Measurements from ENCODE around the gene C11orf21.

Gene C11orf21

GRCh38 chr11:2309251-2310072, 7.7 kb upstream of the C11orf21 start:
- no peak overlapping the region for H3K4me3 ChIP-seq (ENCODE audit: low read length, poor library complexity, severe bottlenecking)
- H2AFZ ChIP-seq (ENCODE audit: low read length) = no peak overlapping the region
- TF ChIP-seq, protein P1, sequence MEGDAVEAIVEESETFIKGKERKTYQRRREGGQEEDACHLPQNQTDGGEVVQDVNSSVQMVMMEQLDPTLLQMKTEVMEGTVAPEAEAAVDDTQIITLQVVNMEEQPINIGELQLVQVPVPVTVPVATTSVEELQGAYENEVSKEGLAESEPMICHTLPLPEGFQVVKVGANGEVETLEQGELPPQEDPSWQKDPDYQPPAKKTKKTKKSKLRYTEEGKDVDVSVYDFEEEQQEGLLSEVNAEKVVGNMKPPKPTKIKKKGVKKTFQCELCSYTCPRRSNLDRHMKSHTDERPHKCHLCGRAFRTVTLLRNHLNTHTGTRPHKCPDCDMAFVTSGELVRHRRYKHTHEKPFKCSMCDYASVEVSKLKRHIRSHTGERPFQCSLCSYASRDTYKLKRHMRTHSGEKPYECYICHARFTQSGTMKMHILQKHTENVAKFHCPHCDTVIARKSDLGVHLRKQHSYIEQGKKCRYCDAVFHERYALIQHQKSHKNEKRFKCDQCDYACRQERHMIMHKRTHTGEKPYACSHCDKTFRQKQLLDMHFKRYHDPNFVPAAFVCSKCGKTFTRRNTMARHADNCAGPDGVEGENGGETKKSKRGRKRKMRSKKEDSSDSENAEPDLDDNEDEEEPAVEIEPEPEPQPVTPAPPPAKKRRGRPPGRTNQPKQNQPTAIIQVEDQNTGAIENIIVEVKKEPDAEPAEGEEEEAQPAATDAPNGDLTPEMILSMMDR (conservative IDR thresholded peaks at IDR 0.05; ENCODE audit: low read length) = no peak
- TF ChIP-seq EZH2phosphoT487 (IDR thresholded peaks at IDR 0.05; ENCODE audit: borderline replicate concordance) = no peak
- H3K36me3 ChIP-seq (ENCODE audit: insufficient read depth, low read length) = no peaks in the 10 kb centered on the region
- peaks cover 31% of the 10 kb centered on the region for H3K4me1 ChIP-seq (ENCODE audit: insufficient read depth, low read length, poor library complexity, severe bottlenecking)
- H3F3A ChIP-seq (ENCODE audit: low read depth) = peaks cover 4% of the 10 kb centered on the region
- no peaks in the 10 kb centered on the region for H3K9me2 ChIP-seq (replicated peaks; ENCODE audit: low read depth, low read length)
- H3K9ac ChIP-seq (ENCODE audit: low read depth, low read length, poor library complexity, severe bottlenecking) = no peak overlapping the region
- no peaks in the 10 kb centered on the region for H3K9me3 ChIP-seq (ENCODE audit: insufficient read depth, low read depth, low read length)
- no peaks in the 10 kb centered on the region for H3K27me3 ChIP-seq (ENCODE audit: insufficient read depth, low read length, poor library complexity, severe bottlenecking)
- no peak overlapping the region for H3K4me2 ChIP-seq (ENCODE audit: low read depth, low read length, poor library complexity, severe bottlenecking)
- peaks cover 29% of the 10 kb centered on the region for H3K79me2 ChIP-seq (ENCODE audit: insufficient read depth, low read length)
- peaks cover 6% of the 10 kb centered on the region for H4K20me1 ChIP-seq (ENCODE audit: insufficient read depth, low read length, poor library complexity, severe bottlenecking)

DNA sequence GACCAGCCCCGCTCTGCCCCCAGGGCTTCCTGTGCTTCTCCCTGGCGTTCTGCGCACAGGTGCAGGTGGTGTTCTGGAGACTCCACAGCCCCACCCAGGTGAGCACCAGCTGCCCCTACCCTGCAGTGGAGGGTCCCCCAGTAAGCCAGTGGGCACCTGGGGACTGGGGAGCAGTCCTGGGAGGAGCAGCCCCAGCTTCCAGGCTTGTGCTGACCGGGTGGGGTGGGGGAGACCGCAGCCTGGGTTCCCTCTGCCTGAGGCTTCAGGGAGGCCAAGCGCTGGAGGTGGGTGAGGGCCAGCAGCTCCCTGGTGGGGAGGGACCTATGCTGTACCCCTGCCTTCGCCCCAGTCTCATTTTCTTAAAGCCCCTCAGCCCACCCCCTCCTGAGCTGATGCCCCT, 7.0 kb upstream of the C11orf21 start:
- Histone ChIP-seq H3K36me3 (ENCODE audit: insufficient read depth, low read length) (no peaks in the 10 kb centered on the region), H2AFZ (ENCODE audit: low read length) (no peak overlapping the region), H3K27me3 (ENCODE audit: insufficient read depth, low read length, poor library complexity, severe bottlenecking) (no peaks in the 10 kb centered on the region), H3K4me3 (ENCODE audit: low read length, poor library complexity, severe bottlenecking) (no peak overlapping the region), H3K79me2 (ENCODE audit: insufficient read depth, low read length) (peaks cover 37% of the 10 kb centered on the region), H3K9me3 (ENCODE audit: insufficient read depth, low read depth, low read length) (no peaks in the 10 kb centered on the region), H3K4me1 (ENCODE audit: insufficient read depth, low read length, poor library complexity, severe bottlenecking) (peaks cover 38% of the 10 kb centered on the region), H3F3A (ENCODE audit: low read depth) (peaks cover 4% of the 10 kb centered on the region), H4K20me1 (ENCODE audit: insufficient read depth, low read length, poor library complexity, severe bottlenecking) (peaks cover 6% of the 10 kb centered on the region), H3K4me2 (ENCODE audit: low read depth, low read length, poor library complexity, severe bottlenecking) (no peak overlapping the region), H3K9ac (ENCODE audit: low read depth, low read length, poor library complexity, severe bottlenecking) (no peak overlapping the region), H3K9me2 (replicated peaks; ENCODE audit: low read depth, low read length) (no peaks in the 10 kb centered on the region)
- no peak for TF ChIP-seq EZH2phosphoT487 (IDR thresholded peaks at IDR 0.05; ENCODE audit: borderline replicate concordance)
- TF ChIP-seq, protein P1 (conservative IDR thresholded peaks at IDR 0.05; ENCODE audit: low read length) = no peak

GRCh38 chr11:2307501-2308331, 6.0 kb upstream of the C11orf21 start:
- H3K4me2 ChIP-seq (ENCODE audit: low read depth, low read length, poor library complexity, severe bottlenecking) = peak overlapping the region; percentile 96
- peaks cover 4% of the 10 kb centered on the region for H3F3A ChIP-seq (ENCODE audit: low read depth)
- TF ChIP-seq, protein P1 (conservative IDR thresholded peaks at IDR 0.05; ENCODE audit: low read length) = no peak
- no peak for TF ChIP-seq EZH2phosphoT487 (IDR thresholded peaks at IDR 0.05; ENCODE audit: borderline replicate concordance)
- no peaks in the 10 kb centered on the region for H3K36me3 ChIP-seq (ENCODE audit: insufficient read depth, low read length)
- H3K4me3 ChIP-seq (ENCODE audit: low read length, poor library complexity, severe bottlenecking) = peak overlapping the region; percentile 90
- H2AFZ ChIP-seq (ENCODE audit: low read length) = no peak overlapping the region
- H3K4me1 ChIP-seq (ENCODE audit: insufficient read depth, low read length, poor library complexity, severe bottlenecking) = peaks cover 44% of the 10 kb centered on the region
- H3K9me2 ChIP-seq (replicated peaks; ENCODE audit: low read depth, low read length) = no peaks in the 10 kb centered on the region
- H3K9ac ChIP-seq (ENCODE audit: low read depth, low read length, poor library complexity, severe bottlenecking) = peak overlapping the region; percentile 97
- no peaks in the 10 kb centered on the region for H3K9me3 ChIP-seq (ENCODE audit: insufficient read depth, low read depth, low read length)
- H3K27me3 ChIP-seq (ENCODE audit: insufficient read depth, low read length, poor library complexity, severe bottlenecking) = no peaks in the 10 kb centered on the region
- H4K20me1 ChIP-seq (ENCODE audit: insufficient read depth, low read length, poor library complexity, severe bottlenecking) = peaks cover 6% of the 10 kb centered on the region
- peaks cover 47% of the 10 kb centered on the region for H3K79me2 ChIP-seq (ENCODE audit: insufficient read depth, low read length)
